Lower leg skin (tissue), 4 donors: ENCODE results near the gene RAB1B. TPM values are rescaled to one million over a fixed set of nuclear protein-coding genes. Genes with fewer than 3 reads are reported as not detected.

ENCODE experiments used
- DNase-seq, 2 donors: peaks; one replicate each; pipeline ENCODE4 v3.0.0-alpha.2; 2019; ENCODE audit warnings: low spot score in 2 of 2
- H3K4me3 ChIP-seq: fragments of 200-600 bp; sonication (generic); 2 replicates; pipeline ENCODE4 v1.5.1; 2017; ENCODE audit warnings: mild to moderate bottlenecking, low read depth; ENCODE audit not compliant: poor library complexity, severe bottlenecking
- POLR2A ChIP-seq, 2 donors: fragments of 450-650 bp; IDR thresholded peaks; one replicate each; pipeline ENCODE4 v1.6.1; 2016 to 2017; ENCODE audit warnings: antibody characterized with exemption in 2 of 2, mild to moderate bottlenecking in 1 of 2, moderate library complexity in 1 of 2
- WGBS, 2 donors: methylation state at CpG; one replicate each; pipeline ENCODE4 v1.1.5; 2018; 5-methylcytosine and 5-hydroxymethylcytosine counted together
- intact Hi-C: fragments of 100-400 bp; cut with DNase I; formaldehyde crosslinking; loops from one replicate; pipeline ENCODE4 v1.15.0; 2023; ENCODE audit warnings: low total_unique reads
- total RNA-seq, 4 donors: library from RNA; depleted of rRNA; stranded (reverse); fragments of >200 nt; gene quantifications; one replicate each; pipeline ENCODE4 v1.1.0, GENCODE V29; 2016
- TF ChIP-seq, protein P1 (sequence below), 3 donors: fragments of 450-650 bp; IDR thresholded peaks; one replicate each; pipeline ENCODE4 v1.5.1; 2016; ENCODE audit warnings: antibody characterized with exemption in 3 of 3, mild to moderate bottlenecking in 3 of 3, moderate library complexity in 2 of 3

The RAB1B gene
- total RNA-seq, 4 donors from 2014 or later = 118 to 143 (median 126) TPM

DNA sequence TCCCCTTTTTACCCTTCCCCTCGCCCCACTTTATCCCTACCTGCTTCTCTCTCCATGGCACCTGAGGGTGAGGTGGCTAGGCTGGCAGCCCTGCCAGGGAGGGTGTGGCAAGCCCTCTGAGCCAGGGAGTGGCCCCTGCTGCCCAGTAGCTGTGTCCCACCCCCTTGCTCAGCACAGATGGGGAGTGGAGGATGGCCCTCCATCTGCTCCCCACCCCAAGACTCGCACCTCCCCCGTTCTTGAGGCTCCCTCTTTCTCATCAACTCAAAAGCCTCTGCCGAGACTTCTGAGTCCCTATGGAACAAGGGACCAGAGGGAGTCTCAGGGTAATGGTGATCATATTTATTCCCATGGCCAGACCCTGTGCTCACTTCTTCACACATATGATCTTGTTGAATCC lies 24.9 kb downstream of the RAB1B start:
- 74 to 77% methylated on average over 4 of the region's 4 CpGs for WGBS, 2 donors
- intact Hi-C loops = no loop called here
- no peak for DNase-seq
- TF ChIP-seq, protein P1, sequence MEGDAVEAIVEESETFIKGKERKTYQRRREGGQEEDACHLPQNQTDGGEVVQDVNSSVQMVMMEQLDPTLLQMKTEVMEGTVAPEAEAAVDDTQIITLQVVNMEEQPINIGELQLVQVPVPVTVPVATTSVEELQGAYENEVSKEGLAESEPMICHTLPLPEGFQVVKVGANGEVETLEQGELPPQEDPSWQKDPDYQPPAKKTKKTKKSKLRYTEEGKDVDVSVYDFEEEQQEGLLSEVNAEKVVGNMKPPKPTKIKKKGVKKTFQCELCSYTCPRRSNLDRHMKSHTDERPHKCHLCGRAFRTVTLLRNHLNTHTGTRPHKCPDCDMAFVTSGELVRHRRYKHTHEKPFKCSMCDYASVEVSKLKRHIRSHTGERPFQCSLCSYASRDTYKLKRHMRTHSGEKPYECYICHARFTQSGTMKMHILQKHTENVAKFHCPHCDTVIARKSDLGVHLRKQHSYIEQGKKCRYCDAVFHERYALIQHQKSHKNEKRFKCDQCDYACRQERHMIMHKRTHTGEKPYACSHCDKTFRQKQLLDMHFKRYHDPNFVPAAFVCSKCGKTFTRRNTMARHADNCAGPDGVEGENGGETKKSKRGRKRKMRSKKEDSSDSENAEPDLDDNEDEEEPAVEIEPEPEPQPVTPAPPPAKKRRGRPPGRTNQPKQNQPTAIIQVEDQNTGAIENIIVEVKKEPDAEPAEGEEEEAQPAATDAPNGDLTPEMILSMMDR (IDR thresholded peaks at IDR 0.05) = no peak
- no peak for TF ChIP-seq POLR2A (IDR thresholded peaks at IDR 0.05)
- H3K4me3 ChIP-seq = no peak overlapping the region

GRCh38 chr11:66293777-66294625 lies 25.6 kb downstream of the RAB1B start:
- H3K4me3 ChIP-seq = no peak overlapping the region
- WGBS, 2 donors = 86 to 91% methylated on average over 18 to 28 of the region's 30 CpGs
- intact Hi-C loops = no loop called here
- TF ChIP-seq POLR2A (IDR thresholded peaks at IDR 0.05) = no peak
- TF ChIP-seq, protein P1 (IDR thresholded peaks at IDR 0.05) = no peak
- no peak for DNase-seq

DNA sequence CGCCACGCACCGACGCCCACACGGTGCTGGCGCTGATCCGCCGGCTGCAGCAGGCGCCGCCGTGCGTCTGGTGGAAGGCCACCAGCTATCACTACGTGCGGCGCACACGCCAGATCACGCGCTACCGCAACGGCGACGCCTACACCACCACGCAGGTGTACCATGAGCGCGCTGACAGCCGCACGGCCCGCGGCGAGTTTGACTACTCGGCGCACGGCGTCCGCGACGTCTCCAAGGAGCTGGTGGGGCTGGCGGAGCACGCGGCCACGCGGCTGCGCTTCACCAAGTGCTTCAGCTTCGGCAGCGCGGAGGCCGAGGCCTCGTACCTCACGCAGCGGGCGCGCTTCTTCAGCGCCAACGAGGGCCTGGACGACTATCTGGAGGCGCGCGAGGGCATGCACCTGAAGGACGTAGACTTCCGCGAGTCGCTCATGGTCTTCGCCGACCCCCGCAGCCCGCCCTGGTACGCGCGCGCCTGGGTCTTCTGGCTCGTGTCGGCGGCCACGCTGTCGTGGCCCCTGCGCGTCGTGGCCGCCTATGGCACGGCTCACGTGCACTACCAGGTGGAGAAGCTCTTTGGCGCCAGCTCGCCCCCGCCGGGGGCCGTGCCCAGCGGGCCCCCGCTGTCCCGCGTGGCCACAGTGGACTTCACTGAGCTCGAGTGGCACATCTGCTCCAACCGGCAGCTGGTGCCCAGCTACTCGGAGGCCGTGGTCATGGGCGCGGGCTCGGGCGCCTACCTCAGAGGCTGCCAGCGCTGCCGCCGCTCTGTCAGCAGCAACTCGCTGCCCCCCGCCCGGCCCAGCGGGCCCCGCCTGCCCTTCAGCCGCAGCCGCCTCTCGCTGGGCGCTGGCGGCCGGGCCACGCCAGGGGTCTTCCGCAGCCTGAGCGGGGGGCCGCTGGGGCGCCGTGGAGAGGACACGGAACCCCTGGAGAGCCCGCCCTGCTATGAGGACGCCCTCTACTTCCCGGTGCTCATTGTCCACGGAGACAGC lies 26.5 kb downstream of the RAB1B start:
- DNase-seq = no peak
- H3K4me3 ChIP-seq = no peak overlapping the region
- TF ChIP-seq, protein P1 (IDR thresholded peaks at IDR 0.05) = no peak
- no peak for TF ChIP-seq POLR2A (IDR thresholded peaks at IDR 0.05)
- WGBS, 2 donors = 80 to 86% methylated on average over 80 to 111 of the region's 123 CpGs
- intact Hi-C loops = no loop called here

GRCh38 chr11:66297610-66298009 lies 29.2 kb downstream of the RAB1B start:
- DNase-seq = no peak
- no peak for TF ChIP-seq POLR2A (IDR thresholded peaks at IDR 0.05)
- TF ChIP-seq, protein P1 (IDR thresholded peaks at IDR 0.05) = no peak
- H3K4me3 ChIP-seq = no peak overlapping the region
- WGBS, 2 donors = 66 to 74% methylated on average over 8 of the region's 8 CpGs
- intact Hi-C loops = no loop called here

DNA sequence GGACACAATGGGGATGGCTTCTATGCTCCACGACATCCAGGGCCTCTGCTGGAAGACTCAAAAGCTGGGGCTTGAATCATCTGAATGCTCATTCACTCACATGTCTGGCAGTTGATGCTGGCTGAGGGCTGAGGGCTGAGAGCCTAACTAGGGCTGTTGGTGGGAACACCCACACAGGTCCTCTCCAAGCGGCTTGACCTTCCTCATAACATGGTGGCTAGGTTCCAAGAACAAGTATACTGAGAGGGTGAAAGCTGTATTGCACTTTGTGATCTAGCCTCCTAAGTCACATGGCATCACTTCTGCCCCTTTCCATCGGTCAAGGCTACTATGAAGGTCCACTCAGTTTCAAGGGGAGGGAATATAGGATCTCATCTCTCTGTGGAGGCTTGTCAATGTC lies 30.7 kb downstream of the RAB1B start:
- 65 to 81% methylated on average over 3 of the region's 3 CpGs for WGBS, 2 donors
- DNase-seq = no peak
- TF ChIP-seq, protein P1 (IDR thresholded peaks at IDR 0.05) = no peak
- no peak for TF ChIP-seq POLR2A (IDR thresholded peaks at IDR 0.05)
- no peak overlapping the region for H3K4me3 ChIP-seq
- intact Hi-C loops = no loop called here
